WTC11 (cell line): Measurements from ENCODE around the gene TXNDC5.

Source experiments
- JUN ChIP-seq: sonication (generic); formaldehyde crosslinking; IDR thresholded peaks from 2 replicates; pipeline ENCODE4 v1.8.0; 2023; ENCODE audit warnings: mild to moderate bottlenecking, missing genetic modification reagents
- MYBL2 ChIP-seq: sonication (generic); formaldehyde crosslinking; IDR thresholded peaks from 2 replicates; pipeline ENCODE4 v1.8.1; 2023; ENCODE audit warnings: mild to moderate bottlenecking, moderate library complexity, missing genetic modification reagents
- NFYB ChIP-seq: sonication (generic); formaldehyde crosslinking; conservative IDR thresholded peaks from 2 replicates; pipeline ENCODE4 v1.8.0; 2022; ENCODE audit warnings: low read depth, missing genetic modification reagents
- NR2C2 ChIP-seq: sonication (generic); formaldehyde crosslinking; IDR thresholded peaks from 2 replicates; pipeline ENCODE4 v1.8.0; 2022; ENCODE audit warnings: mild to moderate bottlenecking, missing genetic modification reagents
- NR3C1 ChIP-seq: sonication (generic); formaldehyde crosslinking; conservative IDR thresholded peaks from 2 replicates; pipeline ENCODE4 v1.8.1; 2023; ENCODE audit warnings: low read depth, mild to moderate bottlenecking, missing genetic modification reagents
- SMAD3 ChIP-seq: sonication (generic); formaldehyde crosslinking; IDR thresholded peaks from 2 replicates; pipeline ENCODE4 v1.8.0; 2022; ENCODE audit warnings: missing genetic modification reagents, mild to moderate bottlenecking, borderline replicate concordance
- ZNF121 ChIP-seq: sonication (generic); formaldehyde crosslinking; IDR thresholded peaks from 2 replicates; pipeline ENCODE4 v1.8.0; 2023; ENCODE audit warnings: missing genetic modification reagents
- ZNF263 ChIP-seq: sonication (generic); formaldehyde crosslinking; IDR thresholded peaks from 2 replicates; pipeline ENCODE4 v1.8.1; 2022; ENCODE audit warnings: low read depth, mild to moderate bottlenecking, moderate library complexity, missing genetic modification reagents
- TF ChIP-seq, protein P1 (sequence below): fragments of 200-600 bp; IDR thresholded peaks from 2 replicates; pipeline ENCODE4 v1.8.0; 2022; ENCODE audit warnings: antibody characterized with exemption
- TF ChIP-seq, protein P2 (sequence below): sonication (generic); formaldehyde crosslinking; IDR thresholded peaks from 2 replicates; pipeline ENCODE4 v1.8.1; 2023; ENCODE audit warnings: mild to moderate bottlenecking, missing genetic modification reagents
- TF ChIP-seq, protein P3 (sequence below): sonication (generic); formaldehyde crosslinking; IDR thresholded peaks from 2 replicates; pipeline ENCODE4 v1.8.0; 2022; ENCODE audit warnings: mild to moderate bottlenecking, missing genetic modification reagents
- TF ChIP-seq, protein P4 (sequence below): fragments of 250-450 bp; sonication (Bioruptor Pico); IDR thresholded peaks from 2 replicates; pipeline ENCODE4 v2.1.2; 2022; ENCODE audit warnings: mild to moderate bottlenecking, moderate library complexity
- TF ChIP-seq, protein P5 (sequence below): sonication (generic); formaldehyde crosslinking; IDR thresholded peaks from 2 replicates; pipeline ENCODE4 v1.8.0; 2022; ENCODE audit warnings: mild to moderate bottlenecking, missing genetic modification reagents
- TF ChIP-seq, protein P6 (sequence below): sonication (generic); formaldehyde crosslinking; IDR thresholded peaks from 2 replicates; pipeline ENCODE4 v1.8.1; 2022; ENCODE audit warnings: low read depth, missing genetic modification reagents, borderline replicate concordance

DNA sequence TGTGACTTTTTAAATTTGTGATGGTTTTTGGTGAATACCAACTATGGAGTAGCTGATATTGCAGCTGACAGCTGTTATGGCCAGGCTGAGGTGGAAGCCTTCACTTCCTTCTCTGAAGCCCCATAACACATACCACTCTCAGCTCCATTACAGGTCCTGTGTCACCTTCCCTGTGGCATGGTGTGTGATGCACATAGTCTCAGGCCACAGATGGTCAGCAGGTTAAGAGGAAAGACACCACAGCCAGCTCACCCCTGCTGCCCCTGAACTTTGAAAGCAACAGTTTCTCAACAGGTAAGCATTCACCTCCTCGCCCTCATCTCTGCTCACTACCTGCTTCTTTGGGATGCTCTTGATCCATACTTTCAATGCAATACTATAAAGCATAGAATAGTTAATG lies 7.7 kb downstream of the TXNDC5 start:
- TF ChIP-seq, protein P1, sequence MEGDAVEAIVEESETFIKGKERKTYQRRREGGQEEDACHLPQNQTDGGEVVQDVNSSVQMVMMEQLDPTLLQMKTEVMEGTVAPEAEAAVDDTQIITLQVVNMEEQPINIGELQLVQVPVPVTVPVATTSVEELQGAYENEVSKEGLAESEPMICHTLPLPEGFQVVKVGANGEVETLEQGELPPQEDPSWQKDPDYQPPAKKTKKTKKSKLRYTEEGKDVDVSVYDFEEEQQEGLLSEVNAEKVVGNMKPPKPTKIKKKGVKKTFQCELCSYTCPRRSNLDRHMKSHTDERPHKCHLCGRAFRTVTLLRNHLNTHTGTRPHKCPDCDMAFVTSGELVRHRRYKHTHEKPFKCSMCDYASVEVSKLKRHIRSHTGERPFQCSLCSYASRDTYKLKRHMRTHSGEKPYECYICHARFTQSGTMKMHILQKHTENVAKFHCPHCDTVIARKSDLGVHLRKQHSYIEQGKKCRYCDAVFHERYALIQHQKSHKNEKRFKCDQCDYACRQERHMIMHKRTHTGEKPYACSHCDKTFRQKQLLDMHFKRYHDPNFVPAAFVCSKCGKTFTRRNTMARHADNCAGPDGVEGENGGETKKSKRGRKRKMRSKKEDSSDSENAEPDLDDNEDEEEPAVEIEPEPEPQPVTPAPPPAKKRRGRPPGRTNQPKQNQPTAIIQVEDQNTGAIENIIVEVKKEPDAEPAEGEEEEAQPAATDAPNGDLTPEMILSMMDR: no peak
- TF ChIP-seq, protein P2, sequence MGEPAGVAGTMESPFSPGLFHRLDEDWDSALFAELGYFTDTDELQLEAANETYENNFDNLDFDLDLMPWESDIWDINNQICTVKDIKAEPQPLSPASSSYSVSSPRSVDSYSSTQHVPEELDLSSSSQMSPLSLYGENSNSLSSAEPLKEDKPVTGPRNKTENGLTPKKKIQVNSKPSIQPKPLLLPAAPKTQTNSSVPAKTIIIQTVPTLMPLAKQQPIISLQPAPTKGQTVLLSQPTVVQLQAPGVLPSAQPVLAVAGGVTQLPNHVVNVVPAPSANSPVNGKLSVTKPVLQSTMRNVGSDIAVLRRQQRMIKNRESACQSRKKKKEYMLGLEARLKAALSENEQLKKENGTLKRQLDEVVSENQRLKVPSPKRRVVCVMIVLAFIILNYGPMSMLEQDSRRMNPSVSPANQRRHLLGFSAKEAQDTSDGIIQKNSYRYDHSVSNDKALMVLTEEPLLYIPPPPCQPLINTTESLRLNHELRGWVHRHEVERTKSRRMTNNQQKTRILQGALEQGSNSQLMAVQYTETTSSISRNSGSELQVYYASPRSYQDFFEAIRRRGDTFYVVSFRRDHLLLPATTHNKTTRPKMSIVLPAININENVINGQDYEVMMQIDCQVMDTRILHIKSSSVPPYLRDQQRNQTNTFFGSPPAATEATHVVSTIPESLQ: no peak
- TF ChIP-seq SMAD3 (CRISPR knock-in tag) (no peak), ZNF263 (no peak), NR2C2 (no peak), NR3C1 (CRISPR knock-in tag) (no peak), JUN (no peak), ZNF121 (CRISPR knock-in tag) (no peak), NFYB (no peak), MYBL2 (CRISPR knock-in tag) (no peak)
- TF ChIP-seq, protein P3, sequence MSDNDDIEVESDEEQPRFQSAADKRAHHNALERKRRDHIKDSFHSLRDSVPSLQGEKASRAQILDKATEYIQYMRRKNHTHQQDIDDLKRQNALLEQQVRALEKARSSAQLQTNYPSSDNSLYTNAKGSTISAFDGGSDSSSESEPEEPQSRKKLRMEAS (CRISPR knock-in tag): no peak
- TF ChIP-seq, protein P4, sequence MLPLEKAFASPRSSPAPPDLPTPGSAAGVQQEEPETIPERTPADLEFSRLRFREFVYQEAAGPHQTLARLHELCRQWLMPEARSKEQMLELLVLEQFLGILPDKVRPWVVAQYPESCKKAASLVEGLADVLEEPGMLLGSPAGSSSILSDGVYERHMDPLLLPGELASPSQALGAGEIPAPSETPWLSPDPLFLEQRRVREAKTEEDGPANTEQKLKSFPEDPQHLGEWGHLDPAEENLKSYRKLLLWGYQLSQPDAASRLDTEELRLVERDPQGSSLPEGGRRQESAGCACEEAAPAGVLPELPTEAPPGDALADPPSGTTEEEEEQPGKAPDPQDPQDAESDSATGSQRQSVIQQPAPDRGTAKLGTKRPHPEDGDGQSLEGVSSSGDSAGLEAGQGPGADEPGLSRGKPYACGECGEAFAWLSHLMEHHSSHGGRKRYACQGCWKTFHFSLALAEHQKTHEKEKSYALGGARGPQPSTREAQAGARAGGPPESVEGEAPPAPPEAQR: no peak
- TF ChIP-seq, protein P5, sequence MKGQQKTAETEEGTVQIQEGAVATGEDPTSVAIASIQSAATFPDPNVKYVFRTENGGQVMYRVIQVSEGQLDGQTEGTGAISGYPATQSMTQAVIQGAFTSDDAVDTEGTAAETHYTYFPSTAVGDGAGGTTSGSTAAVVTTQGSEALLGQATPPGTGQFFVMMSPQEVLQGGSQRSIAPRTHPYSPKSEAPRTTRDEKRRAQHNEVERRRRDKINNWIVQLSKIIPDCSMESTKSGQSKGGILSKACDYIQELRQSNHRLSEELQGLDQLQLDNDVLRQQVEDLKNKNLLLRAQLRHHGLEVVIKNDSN: no peak
- TF ChIP-seq, protein P6, sequence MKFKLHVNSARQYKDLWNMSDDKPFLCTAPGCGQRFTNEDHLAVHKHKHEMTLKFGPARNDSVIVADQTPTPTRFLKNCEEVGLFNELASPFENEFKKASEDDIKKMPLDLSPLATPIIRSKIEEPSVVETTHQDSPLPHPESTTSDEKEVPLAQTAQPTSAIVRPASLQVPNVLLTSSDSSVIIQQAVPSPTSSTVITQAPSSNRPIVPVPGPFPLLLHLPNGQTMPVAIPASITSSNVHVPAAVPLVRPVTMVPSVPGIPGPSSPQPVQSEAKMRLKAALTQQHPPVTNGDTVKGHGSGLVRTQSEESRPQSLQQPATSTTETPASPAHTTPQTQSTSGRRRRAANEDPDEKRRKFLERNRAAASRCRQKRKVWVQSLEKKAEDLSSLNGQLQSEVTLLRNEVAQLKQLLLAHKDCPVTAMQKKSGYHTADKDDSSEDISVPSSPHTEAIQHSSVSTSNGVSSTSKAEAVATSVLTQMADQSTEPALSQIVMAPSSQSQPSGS (CRISPR knock-in tag): no peak
